Measurements from ENCODE around the gene TMEM242.

DNA sequence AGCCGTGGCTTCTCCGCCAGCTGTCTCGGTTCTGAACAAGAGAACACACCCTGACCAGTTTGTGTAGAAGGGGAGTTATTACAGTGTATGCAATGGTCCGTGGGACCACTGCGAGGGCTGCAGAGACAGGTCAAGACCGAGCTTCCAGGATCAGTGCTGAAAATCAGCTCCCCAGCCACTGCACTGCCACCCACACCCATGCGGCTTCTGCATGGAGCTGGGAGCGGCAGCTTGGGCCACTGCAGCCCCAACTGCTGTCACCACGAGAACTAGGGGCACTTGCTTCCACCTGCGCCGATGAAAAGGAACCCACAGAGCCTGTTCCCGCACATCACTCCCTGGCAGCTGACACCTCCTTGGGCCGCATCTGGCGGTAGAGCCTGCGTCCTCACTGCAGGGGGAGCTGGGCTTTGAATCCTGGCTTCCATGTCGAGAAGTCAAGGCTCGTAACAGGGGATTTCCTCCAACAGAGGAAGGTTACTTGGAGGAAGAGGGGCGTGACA is 56.2 kb downstream of the TMEM242 start:
- TF ChIP-seq JUN (IDR thresholded peaks at IDR 0.05) (no peak), MYC (IDR thresholded peaks at IDR 0.05; ENCODE audit: borderline replicate concordance, low read length) (no peak), PHF8 (IDR thresholded peaks at IDR 0.05; ENCODE audit: borderline replicate concordance, low read depth) (no peak), POLR2A (IDR thresholded peaks at IDR 0.05; ENCODE audit: low read length) (no peak), CEBPB (IDR thresholded peaks at IDR 0.05) (no peak)
- TF ChIP-seq, protein P1, sequence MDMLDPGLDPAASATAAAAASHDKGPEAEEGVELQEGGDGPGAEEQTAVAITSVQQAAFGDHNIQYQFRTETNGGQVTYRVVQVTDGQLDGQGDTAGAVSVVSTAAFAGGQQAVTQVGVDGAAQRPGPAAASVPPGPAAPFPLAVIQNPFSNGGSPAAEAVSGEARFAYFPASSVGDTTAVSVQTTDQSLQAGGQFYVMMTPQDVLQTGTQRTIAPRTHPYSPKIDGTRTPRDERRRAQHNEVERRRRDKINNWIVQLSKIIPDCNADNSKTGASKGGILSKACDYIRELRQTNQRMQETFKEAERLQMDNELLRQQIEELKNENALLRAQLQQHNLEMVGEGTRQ (IDR thresholded peaks at IDR 0.05), result no peak
- TF ChIP-seq, protein P2, sequence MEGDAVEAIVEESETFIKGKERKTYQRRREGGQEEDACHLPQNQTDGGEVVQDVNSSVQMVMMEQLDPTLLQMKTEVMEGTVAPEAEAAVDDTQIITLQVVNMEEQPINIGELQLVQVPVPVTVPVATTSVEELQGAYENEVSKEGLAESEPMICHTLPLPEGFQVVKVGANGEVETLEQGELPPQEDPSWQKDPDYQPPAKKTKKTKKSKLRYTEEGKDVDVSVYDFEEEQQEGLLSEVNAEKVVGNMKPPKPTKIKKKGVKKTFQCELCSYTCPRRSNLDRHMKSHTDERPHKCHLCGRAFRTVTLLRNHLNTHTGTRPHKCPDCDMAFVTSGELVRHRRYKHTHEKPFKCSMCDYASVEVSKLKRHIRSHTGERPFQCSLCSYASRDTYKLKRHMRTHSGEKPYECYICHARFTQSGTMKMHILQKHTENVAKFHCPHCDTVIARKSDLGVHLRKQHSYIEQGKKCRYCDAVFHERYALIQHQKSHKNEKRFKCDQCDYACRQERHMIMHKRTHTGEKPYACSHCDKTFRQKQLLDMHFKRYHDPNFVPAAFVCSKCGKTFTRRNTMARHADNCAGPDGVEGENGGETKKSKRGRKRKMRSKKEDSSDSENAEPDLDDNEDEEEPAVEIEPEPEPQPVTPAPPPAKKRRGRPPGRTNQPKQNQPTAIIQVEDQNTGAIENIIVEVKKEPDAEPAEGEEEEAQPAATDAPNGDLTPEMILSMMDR (IDR thresholded peaks at IDR 0.05), result no peak

Data from A549 (cell line).